ENCODE data around the gene NUB1. TPM values are rescaled to one million over a fixed set of nuclear protein-coding genes. Genes with fewer than 3 reads are reported as not detected.

NUB1 gene
- total RNA-seq, 4 donors from 2014 or later, result 45.9 to 59.1 (median 53.0) TPM

DNA sequence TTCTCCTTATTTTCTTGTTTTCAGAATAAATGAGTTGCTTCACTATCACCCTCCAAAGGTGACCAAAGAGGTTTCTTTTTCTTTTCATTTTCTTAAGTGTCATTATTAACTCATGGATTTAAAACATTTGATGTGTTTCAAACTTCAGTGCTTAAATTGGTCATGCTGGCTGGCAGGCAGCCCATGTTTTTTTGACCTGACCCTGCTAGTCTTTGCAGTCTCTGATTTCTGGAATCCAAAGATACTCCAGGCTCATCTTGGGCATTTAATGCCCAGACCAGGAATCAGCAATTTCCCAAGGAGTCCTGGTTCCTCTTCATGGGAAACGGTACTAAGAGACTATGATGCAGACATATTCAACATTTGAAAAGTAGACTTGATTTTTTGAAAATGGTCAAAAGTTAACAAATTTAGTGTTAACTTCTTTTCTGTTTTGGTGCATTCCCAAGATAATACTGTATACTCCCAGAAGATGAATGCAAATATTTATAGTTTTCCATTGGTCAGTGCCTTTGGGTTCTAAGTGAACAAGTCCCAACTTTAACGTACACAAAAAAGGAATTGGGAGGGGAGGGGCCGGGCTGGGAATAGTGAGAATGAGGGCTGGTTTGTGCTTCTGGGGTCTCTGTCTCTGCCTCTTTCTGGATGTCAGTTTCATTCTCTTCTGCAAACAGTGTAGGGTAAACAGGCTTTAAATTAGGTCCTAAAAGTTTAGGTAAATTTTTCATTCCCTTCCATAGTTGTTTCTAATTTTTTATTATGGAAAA is 19.8 kb downstream of the NUB1 start:
- H3K4me3 ChIP-seq, result no peak overlapping the region
- H3K9me3 ChIP-seq, result no peaks in the 10 kb centered on the region
- intact Hi-C loops (cut with DNase I), result loop anchor here (10.0 kb wide), 1 partner anchor 153 kb away; the partner anchor contains the start of gene RHEB
- WGBS, result 78% methylated on average over 3 of the region's 3 CpGs
- peaks cover 25 to 80% (median 58%) of the 10 kb centered on the region in 4 donors for H3K36me3 ChIP-seq
- H3K27me3 ChIP-seq, result no peaks in the 10 kb centered on the region
- no peak for TF ChIP-seq EP300 (IDR thresholded peaks at IDR 0.05)
- no peak for TF ChIP-seq POLR2A (IDR thresholded peaks at IDR 0.05; ENCODE audit: low read depth)
- TF ChIP-seq POLR2AphosphoS5 (IDR thresholded peaks at IDR 0.05), result no peak
- TF ChIP-seq, protein P1, sequence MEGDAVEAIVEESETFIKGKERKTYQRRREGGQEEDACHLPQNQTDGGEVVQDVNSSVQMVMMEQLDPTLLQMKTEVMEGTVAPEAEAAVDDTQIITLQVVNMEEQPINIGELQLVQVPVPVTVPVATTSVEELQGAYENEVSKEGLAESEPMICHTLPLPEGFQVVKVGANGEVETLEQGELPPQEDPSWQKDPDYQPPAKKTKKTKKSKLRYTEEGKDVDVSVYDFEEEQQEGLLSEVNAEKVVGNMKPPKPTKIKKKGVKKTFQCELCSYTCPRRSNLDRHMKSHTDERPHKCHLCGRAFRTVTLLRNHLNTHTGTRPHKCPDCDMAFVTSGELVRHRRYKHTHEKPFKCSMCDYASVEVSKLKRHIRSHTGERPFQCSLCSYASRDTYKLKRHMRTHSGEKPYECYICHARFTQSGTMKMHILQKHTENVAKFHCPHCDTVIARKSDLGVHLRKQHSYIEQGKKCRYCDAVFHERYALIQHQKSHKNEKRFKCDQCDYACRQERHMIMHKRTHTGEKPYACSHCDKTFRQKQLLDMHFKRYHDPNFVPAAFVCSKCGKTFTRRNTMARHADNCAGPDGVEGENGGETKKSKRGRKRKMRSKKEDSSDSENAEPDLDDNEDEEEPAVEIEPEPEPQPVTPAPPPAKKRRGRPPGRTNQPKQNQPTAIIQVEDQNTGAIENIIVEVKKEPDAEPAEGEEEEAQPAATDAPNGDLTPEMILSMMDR (IDR thresholded peaks at IDR 0.05), result no peak
- peaks cover 1 to 16% (median 13%) of the 10 kb centered on the region in 4 donors for H3K4me1 ChIP-seq
- H3K27ac ChIP-seq (replicated peaks in 1 of 4), result no peak overlapping the region
- peak; percentile 62 for DNase-seq (ENCODE audit: extremely low spot score)

- intact Hi-C loops (cut with DNase I), result loop anchor here (10.0 kb wide), 1 partner anchor 152 kb away; the partner anchor contains the start of gene RHEB
- H3K9me3 ChIP-seq, result no peaks in the 10 kb centered on the region
- no peak for DNase-seq (ENCODE audit: extremely low spot score)
- peaks cover 8 to 34% (median 31%) of the 10 kb centered on the region in 4 donors for H3K4me1 ChIP-seq
- no peaks in the 10 kb centered on the region for H3K27me3 ChIP-seq
- WGBS, result 100% methylated on average over 1 of the region's 1 CpG
- H3K27ac ChIP-seq (replicated peaks in 1 of 4), result no peak overlapping the region
- no peak for TF ChIP-seq EP300 (IDR thresholded peaks at IDR 0.05)
- no peak for TF ChIP-seq POLR2AphosphoS5 (IDR thresholded peaks at IDR 0.05)
- TF ChIP-seq POLR2A (IDR thresholded peaks at IDR 0.05; ENCODE audit: low read depth), result no peak
- TF ChIP-seq, protein P1 (IDR thresholded peaks at IDR 0.05), result no peak
- H3K4me3 ChIP-seq, result no peak overlapping the region
- peaks cover 9 to 62% (median 44%) of the 10 kb centered on the region in 4 donors for H3K36me3 ChIP-seq
Observed at GRCh38 chr7:151363182-151363581, 21.6 kb downstream of the NUB1 start.

- Histone ChIP-seq H3K27ac (replicated peaks in 1 of 4) (peak overlapping the region; percentile 71 to 85 (median 78)), H3K4me1 (peaks cover 12 to 38% (median 33%) of the 10 kb centered on the region in 4 donors), H3K36me3 (peaks cover 10 to 56% (median 45%) of the 10 kb centered on the region in 4 donors), H3K27me3 (no peaks in the 10 kb centered on the region), H3K4me3 (no peak overlapping the region), H3K9me3 (no peaks in the 10 kb centered on the region)
- no peak for DNase-seq (ENCODE audit: extremely low spot score)
- TF ChIP-seq POLR2AphosphoS5 (IDR thresholded peaks at IDR 0.05) (no peak), EP300 (IDR thresholded peaks at IDR 0.05) (no peak), POLR2A (IDR thresholded peaks at IDR 0.05; ENCODE audit: low read depth) (no peak)
- TF ChIP-seq, protein P1 (IDR thresholded peaks at IDR 0.05), result no peak
- WGBS, result 54% methylated on average over 9 of the region's 9 CpGs
- intact Hi-C loops (cut with DNase I), result loop anchor here (5.0 to 10.0 kb wide), 2 partner anchors 148 to 391 kb away; partner anchors contain the start of gene RHEB
Observed at GRCh38 chr7:151366166-151366879, 24.7 kb downstream of the NUB1 start.

DNA sequence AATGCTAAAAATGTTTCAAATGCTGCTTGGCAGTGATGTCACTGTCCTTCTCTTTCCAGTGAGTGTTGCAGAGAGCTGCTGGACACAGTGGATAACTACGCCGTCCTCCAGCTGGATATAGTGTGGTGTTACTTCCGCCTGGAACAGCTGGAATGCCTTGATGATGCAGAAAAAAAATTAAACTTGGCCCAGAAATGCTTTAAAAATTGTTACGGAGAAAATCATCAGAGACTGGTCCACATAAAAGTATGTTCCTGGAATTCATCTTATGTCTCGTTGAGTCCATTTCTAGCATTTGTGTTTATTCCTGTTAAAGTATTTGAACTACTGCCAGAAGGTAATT is 25.2 kb downstream of the NUB1 start:
- H3K4me1 ChIP-seq, result peaks cover 12 to 34% (median 33%) of the 10 kb centered on the region in 4 donors
- no peaks in the 10 kb centered on the region for H3K9me3 ChIP-seq
- H3K36me3 ChIP-seq, result peaks cover 10 to 56% (median 44%) of the 10 kb centered on the region in 4 donors
- WGBS, result 33% methylated on average over 5 of the region's 5 CpGs
- intact Hi-C loops (cut with DNase I), result loop anchor here (5.0 to 10.0 kb wide), 2 partner anchors 148 to 390 kb away; partner anchors contain the start of gene RHEB
- TF ChIP-seq POLR2A (IDR thresholded peaks at IDR 0.05; ENCODE audit: low read depth) (no peak), POLR2AphosphoS5 (IDR thresholded peaks at IDR 0.05) (peak in 1 of 2 donors; percentile 85), EP300 (IDR thresholded peaks at IDR 0.05) (peak; percentile 55)
- no peak for DNase-seq (ENCODE audit: extremely low spot score)
- no peaks in the 10 kb centered on the region for H3K27me3 ChIP-seq
- no peak overlapping the region for H3K4me3 ChIP-seq
- peak overlapping the region; percentile 71 to 85 (median 78) for H3K27ac ChIP-seq (replicated peaks in 1 of 4)
